Stimulated activated CD8-positive, alpha-beta memory T cell treated with anti-CD3 and anti-CD28 coated beads, Interleukin-2, amount 100 ng/mL, for 48 hours (primary cell): ENCODE results near the gene UBLCP1.
"Not testable (repeated sequence)": the region's sequence is repeated elsewhere in the genome, so short reads cannot be mapped to it uniquely, and the experiment has no call there.

Experiments used
- DNase-seq, 2 donors: peaks; one replicate each; pipeline ENCODE4 v3.0.0-alpha.2; 2020; ENCODE audit warnings: low read depth in 2 of 2

Gene UBLCP1, protein sequence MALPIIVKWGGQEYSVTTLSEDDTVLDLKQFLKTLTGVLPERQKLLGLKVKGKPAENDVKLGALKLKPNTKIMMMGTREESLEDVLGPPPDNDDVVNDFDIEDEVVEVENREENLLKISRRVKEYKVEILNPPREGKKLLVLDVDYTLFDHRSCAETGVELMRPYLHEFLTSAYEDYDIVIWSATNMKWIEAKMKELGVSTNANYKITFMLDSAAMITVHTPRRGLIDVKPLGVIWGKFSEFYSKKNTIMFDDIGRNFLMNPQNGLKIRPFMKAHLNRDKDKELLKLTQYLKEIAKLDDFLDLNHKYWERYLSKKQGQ

GRCh38 chr5:159262859-159263568 lies at the start of gene UBLCP1:
Gene UBLCP1, plus strand, starts transcription at chr5:159263290. Its CDS starts 5,626 bp downstream, at chr5:159268916.
- peak; percentile 68 for DNase-seq

DNA sequence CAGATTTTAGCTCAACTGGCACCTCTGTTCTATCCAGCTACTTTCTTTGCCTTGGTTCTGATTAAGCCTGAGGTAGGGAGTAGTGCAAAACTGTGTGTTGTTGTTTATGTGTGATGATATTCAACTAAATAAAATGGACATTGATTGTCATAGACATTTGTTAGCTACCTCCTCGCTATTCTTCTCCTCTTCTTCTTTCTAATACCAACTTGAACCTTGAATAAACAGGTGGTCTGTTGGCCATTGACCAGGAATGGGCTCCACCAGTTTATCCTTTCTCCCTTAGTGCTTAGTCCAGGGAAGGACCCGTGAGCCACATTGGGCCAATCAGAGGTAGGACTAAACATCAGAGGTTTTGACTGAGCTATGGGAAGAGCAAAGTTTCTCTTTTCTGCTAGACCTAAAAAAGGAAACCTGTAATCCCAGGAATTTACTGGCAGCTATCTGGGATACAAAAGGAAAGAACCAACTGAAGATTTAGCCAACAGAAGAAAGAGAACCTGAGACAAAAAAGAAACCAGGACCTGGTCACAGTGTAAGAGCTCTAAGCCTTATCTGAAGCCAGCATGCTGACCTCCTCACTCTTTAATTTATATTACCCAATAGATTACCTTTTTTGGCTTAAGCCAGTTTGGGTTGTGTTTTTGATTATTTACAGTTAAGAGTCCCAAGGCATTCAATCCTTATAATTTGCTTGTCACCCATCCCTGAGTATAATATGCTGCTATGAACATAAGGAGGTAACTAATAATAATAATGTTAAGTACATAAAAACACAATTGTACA lies 48.4 kb upstream of the UBLCP1 start:
- DNase-seq = no peak

- DNase-seq = no peak
These were observed 47.2 kb upstream of the UBLCP1 start for GRCh38 chr5:159215886-159216285.

DNA sequence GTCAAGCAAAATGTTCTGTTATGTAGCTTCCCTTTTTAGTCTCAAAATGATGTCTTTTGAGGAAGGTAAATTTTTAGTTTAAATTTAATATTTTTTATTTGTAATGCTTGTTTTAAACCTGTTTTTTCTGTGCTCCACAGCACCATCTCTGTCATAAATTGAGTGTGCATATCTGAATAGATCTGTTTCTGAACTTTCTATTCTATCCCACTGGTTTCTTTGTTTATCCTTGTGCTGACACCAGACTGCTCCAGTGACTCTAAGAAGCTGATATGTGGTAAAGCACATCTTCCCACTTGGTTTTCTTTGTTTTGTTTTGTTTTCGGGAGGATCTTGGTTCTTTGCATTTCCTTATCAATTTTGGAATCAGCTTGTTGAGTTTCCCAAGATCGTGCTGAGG lies 46.6 kb upstream of the UBLCP1 start:
- DNase-seq = no peak

- no peak for DNase-seq
These were observed 45.9 kb upstream of the UBLCP1 start for GRCh38 chr5:159217236-159217635.

DNA sequence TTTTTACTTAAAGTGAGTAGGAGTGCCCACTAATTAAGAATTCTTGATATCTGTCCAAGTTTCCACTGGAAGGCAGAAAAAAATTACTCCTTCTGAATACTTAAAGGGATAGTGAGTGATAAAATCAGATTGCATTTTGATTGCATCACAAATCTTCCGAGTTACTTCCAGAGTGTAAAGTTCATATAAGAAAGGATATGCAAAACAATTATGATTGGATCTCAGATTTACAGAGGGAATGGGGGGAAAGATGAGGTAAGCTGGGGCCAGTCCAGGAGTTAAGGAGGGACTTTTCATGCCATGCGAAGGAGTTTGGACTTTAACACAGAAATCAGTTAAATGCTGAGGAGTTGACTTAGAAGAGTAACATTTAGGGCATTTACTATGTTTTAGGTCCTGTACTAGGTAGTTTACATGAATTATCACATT lies 44.5 kb upstream of the UBLCP1 start:
- no peak for DNase-seq

GRCh38 chr5:159220206-159220605 lies 42.9 kb upstream of the UBLCP1 start:
- DNase-seq = no peak

DNA sequence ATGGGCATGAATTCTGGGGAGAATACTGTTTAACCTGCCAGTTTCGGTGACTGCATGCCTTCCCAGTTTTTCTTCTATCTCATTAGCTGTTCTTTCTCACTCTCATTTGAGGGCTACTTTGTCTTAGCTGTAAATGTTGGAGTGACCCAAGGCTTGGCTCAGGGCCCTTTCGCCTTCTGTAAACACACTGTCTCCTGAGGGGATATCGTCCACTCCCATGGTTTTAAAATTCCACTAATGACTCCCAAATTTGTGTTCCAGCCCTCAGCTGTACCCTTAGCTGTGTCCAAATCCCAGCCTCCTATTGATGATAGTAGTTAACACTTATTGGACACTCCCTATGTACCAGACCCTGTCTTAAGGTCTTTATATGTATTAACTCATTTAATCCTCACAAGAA lies 39.6 kb upstream of the UBLCP1 start:
- DNase-seq = no peak

DNA sequence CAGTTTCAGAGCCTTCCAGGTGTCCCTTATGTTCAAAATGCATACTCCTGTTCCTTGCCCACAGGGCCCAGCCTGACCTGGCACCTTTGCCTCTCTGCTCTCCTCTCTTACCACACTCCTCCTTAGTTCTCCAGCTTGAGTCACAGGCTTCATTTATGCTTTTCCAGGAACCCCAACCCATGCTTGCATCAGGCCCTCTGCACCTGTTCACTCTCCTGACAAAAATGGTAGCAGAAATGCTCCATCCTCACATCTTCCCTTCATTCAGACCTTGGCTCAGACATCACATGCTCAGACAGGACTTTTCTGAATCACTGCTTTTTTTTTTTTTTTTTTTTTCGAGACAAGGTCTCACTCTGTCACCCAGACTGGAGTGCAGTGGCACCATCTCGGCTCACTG lies 38.6 kb upstream of the UBLCP1 start:
- no peak for DNase-seq

- DNase-seq = no peak
These were observed 36.6 kb upstream of the UBLCP1 start for GRCh38 chr5:159226451-159226850.

DNA sequence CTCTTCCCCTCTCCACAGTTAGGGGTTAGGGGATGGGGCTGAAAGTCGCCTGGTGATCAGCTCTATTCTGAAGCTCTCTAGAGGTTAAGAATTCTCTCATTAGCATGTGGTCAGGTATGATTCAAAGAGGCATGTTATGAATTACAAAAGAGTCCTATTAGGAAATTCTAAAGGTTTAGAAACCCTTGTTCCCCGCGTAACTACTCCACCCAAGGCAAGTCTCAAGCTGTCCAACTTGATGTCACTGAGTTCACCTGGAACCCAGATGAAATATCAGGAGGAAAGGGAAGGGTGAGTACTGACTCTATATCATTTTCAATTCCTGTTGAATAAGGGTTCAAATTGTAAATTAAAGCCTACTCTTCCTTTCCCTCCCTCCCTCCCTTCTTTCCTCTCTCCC lies 35.6 kb upstream of the UBLCP1 start:
- DNase-seq = no peak

DNA sequence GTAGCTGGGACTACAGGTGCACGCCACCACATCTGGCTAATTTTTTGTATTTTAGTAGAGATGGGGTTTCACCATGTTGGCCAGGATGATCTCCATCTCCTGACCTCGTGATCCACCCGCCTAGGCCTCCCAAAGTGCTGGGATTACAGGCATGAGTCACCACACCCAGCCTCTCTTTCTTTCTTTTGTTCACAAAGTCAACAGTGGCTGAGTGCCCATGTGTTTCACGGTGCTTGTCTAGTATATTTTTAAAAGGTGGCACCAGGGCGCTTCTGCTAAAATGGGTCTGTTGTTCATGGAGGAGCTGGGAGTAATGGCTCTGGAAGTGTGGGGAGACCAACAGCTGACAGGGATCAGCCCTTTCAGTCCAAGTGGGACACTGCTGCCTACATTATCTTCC lies 35.0 kb upstream of the UBLCP1 start:
- not testable (repeated sequence) for DNase-seq

DNA sequence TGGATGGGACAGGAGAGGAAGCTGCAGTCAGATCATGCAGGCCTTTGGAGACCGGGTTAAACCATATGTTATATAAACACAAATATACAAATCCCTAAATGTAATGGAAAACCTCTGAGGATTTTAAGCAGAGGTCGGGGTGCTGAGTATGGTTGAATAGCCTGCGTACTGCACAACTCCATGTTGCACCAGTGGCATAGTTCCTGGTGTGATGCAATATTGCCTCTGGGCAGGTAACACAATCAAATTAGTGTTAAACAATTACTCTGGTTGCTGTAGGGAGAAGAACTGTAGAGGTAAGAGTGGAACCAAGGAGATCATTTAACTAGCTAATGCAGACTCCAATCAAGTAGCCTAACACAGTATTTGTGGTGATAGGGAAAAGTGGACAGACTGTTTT lies 32.4 kb upstream of the UBLCP1 start:
- no peak for DNase-seq

- DNase-seq = no peak
These were observed 31.9 kb upstream of the UBLCP1 start for GRCh38 chr5:159231167-159231566.

GRCh38 chr5:159235871-159236520 lies 27.1 kb upstream of the UBLCP1 start:
- DNase-seq = not testable (repeated sequence)

- no peak for DNase-seq
These were observed 22.7 kb upstream of the UBLCP1 start for GRCh38 chr5:159240301-159240870.

DNA sequence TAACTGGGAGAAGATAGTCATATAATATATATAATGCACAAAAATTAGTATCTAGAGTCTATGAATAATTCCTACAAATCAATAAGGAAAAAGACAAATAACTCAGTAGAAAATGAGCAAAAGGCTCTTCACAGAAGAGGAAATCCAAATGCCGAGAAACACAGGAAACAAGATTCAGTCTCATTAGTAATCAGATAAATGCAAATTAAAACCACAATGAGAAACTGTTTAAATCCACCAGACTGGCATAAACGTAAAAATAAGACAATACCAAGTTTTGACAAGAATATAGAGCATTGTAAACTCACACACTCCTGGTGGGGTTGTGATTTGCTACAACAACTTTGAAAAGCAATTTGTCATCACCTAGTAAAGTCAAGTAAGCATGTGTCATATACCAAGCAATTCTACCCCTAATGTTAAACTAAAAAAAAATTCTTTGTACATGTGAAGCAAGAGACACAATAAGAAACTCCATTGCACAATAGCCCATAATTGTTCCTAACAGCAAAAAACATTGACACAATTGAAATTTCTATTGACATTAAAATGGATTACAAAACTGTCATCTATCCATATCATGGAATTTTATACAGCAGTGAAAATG lies 21.0 kb upstream of the UBLCP1 start:
- no peak for DNase-seq

- DNase-seq = no peak
These were observed 20.4 kb upstream of the UBLCP1 start for GRCh38 chr5:159242656-159243055.

DNA sequence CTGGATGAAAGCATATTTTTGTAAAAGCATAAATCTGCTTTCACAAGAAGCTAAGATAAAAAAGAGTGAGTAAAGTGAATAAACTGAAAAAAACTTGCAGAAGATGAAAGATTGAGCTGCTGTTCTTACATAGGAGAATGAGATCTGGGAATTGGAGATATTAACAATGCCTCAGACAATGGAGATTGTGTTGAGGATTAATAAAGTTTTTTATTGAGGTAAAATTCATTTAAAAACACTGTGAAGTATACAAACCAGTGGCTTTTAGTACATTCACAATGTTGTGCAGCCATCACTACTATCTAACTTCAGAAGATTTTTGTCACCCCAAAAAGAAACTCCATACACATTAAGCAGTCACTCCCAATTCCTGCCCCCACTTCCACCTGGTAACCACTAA lies 19.7 kb upstream of the UBLCP1 start:
- no peak for DNase-seq

DNA sequence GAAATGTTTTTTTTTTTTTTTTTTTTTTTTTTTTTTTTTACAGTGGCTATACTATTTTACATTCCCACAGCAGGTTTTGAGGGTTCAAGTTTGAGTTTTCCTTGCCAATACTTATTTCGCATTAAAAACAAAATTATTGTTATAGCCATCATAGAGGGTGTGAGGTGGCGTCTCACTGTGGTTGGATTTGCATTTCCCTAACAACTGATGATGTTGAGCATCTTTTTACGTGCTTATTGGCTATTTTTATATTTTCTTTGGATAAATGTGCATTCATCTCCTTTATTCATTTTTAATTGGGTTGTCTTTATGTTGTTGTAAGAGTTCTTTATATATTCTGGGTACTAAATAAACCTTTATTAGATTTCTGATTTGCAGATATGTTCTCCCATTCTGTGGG lies 18.9 kb upstream of the UBLCP1 start:
- no peak for DNase-seq

DNA sequence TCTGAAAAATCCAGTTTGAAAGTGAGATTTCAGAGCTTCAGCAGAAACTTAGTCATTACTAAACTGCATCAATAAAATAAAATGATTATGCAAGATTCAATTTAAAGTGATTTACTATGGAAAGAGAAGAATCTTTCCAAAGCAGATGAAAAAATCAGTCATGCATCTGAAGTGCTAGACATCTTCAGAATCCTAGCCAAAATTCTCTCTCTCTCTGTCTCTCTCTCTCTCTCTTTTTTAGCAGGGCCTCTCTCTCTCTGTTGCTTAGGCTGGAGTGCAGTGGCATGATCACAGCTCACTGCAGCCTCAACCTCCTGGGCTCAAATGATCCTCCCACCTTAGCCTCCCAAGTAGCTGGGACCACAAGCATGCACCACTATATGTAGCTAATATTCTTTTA lies 18.2 kb upstream of the UBLCP1 start:
- DNase-seq = no peak
